GM18502 (cell line): ENCODE measurements around the gene TEAD1.

ENCODE experiments used
- ATAC-seq: cut with Tn5 transposase; IDR thresholded peaks from one replicate; pipeline ENCODE4 v1.9.1; 2021; ENCODE audit warnings: mild to moderate bottlenecking; ENCODE audit not compliant: unreplicated experiment, poor library complexity

TEAD1 gene

GRCh38 chr11:12918667-12919066 lies 244.4 kb downstream of the TEAD1 start:
- ATAC-seq = no peak

- ATAC-seq = no peak
Observed at GRCh38 chr11:12922418-12922817, 248.2 kb downstream of the TEAD1 start.

- ATAC-seq = no peak
Observed at GRCh38 chr11:12922980-12923507, 248.8 kb downstream of the TEAD1 start.

GRCh38 chr11:12924650-12925049 lies 250.4 kb downstream of the TEAD1 start:
- ATAC-seq = no peak

GRCh38 chr11:12925520-12925919 lies 251.3 kb downstream of the TEAD1 start:
- no peak for ATAC-seq

GRCh38 chr11:12927221-12927620 lies 253.0 kb downstream of the TEAD1 start:
- ATAC-seq = no peak

- no peak for ATAC-seq
Observed at GRCh38 chr11:12927886-12928285, 253.7 kb downstream of the TEAD1 start.

- no peak for ATAC-seq
Observed at GRCh38 chr11:12930850-12931249, 256.6 kb downstream of the TEAD1 start.

- no peak for ATAC-seq
Observed at GRCh38 chr11:12932485-12932884, 258.3 kb downstream of the TEAD1 start.

GRCh38 chr11:12936200-12936599 lies 262.0 kb downstream of the TEAD1 start:
- no peak for ATAC-seq

- no peak for ATAC-seq
Observed at GRCh38 chr11:12938590-12939247, 264.5 kb downstream of the TEAD1 start.

- no peak for ATAC-seq
Observed at GRCh38 chr11:12941671-12942070, 267.4 kb downstream of the TEAD1 start.

GRCh38 chr11:12942157-12942556 lies 267.9 kb downstream of the TEAD1 start:
- ATAC-seq = no peak

- ATAC-seq = no peak
Observed at GRCh38 chr11:12943311-12943710, 269.1 kb downstream of the TEAD1 start.

GRCh38 chr11:12944889-12945288 lies 270.7 kb downstream of the TEAD1 start:
- ATAC-seq = no peak

GRCh38 chr11:12949453-12949852 lies 275.2 kb downstream of the TEAD1 start:
- ATAC-seq = no peak

- no peak for ATAC-seq
Observed at GRCh38 chr11:12950670-12951069, 276.4 kb downstream of the TEAD1 start.

- no peak for ATAC-seq
Observed at GRCh38 chr11:12951376-12951775, 277.2 kb downstream of the TEAD1 start.

GRCh38 chr11:12952094-12952493 lies 277.9 kb downstream of the TEAD1 start:
- ATAC-seq = no peak

GRCh38 chr11:12958986-12959385 lies 284.8 kb downstream of the TEAD1 start:
- no peak for ATAC-seq

GRCh38 chr11:12961615-12962014 lies 287.4 kb downstream of the TEAD1 start:
- ATAC-seq = no peak

GRCh38 chr11:12962306-12962705 lies 288.1 kb downstream of the TEAD1 start:
- no peak for ATAC-seq
